Measurements from ENCODE around the gene NSUN5. TPM values are rescaled to one million over a fixed set of nuclear protein-coding genes. Genes with fewer than 3 reads are reported as not detected.

The NSUN5 gene
- total RNA-seq, 1 experiment from 2014 or later, result 73.4 TPM

DNA sequence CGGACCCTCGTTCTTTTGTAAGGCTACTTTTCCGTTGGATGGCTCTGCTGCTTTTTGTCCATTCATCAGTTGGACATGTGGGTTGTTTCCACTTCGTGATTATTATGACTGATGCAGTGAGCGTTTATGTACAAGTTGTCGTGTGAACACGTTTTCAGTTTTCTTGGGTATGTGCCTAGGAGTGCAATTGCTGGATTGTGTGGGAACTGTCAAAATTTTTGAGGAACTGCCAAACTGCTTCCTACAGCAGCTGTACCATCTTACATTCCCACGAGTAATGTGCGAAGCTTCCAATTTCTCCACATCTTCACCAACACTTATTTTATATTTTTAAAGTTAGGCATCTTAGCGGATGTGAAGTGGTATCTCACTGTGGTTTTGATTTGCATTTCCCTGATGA, 29.7 kb upstream of the NSUN5 start:
- no TSS peak for BruUV-seq (replicated peaks)

DNA sequence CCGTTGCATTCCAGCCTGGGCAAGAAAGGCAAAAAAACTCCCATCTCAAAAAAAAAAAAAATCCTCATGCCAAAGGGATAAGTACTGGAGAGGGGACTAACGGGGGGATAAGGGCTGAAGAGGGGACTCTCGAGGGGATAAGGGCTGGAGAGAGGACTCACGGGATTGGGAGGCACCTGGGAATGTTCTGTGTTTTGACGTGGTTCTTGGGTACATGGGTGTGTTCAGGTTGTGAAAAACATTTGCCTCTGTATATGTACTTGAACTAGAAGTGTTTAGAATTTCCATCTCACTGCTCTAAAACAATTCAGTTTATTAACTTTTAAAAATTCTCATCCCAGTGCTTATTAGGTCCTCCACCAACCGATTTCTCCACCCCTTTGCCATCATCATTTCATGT, 23.8 kb upstream of the NSUN5 start:
- no peaks in the 10 kb centered on the region for H3K4me1 Mint-ChIP-seq (ENCODE audit: low read depth, unreplicated experiment)
- H3K36me3 Mint-ChIP-seq (ENCODE audit: insufficient read depth, unreplicated experiment), result no peaks in the 10 kb centered on the region
- CTCF ChIA-PET, result interaction anchor here (0.5 kb wide), 1 partner anchor 94 kb away, joined by 3 read pairs; no protein-coding TSS in a partner anchor
- no TSS peak for BruUV-seq (replicated peaks)
- intact Hi-C loops (cut with micrococcal nuclease; ENCODE audit: unreplicated experiment), result no loop called here
- no peak for DNase-seq
- Histone ChIP-seq H3K27me3 (replicated peaks; ENCODE audit: control insufficient read depth, insufficient read depth, low read length) (no peaks in the 10 kb centered on the region), H3K9me3 (no peaks in the 10 kb centered on the region), H3K36me3 (ENCODE audit: control insufficient read depth, insufficient read depth, low read length) (no peaks in the 10 kb centered on the region), H3K4me3 (ENCODE audit: low read depth, low read length) (no peak overlapping the region), H3K4me1 (no peaks in the 10 kb centered on the region)
- H3K9me3 Mint-ChIP-seq (ENCODE audit: unreplicated experiment), result no peaks in the 10 kb centered on the region
- H3K27me3 Mint-ChIP-seq (ENCODE audit: insufficient read depth, unreplicated experiment), result no peaks in the 10 kb centered on the region
- TF ChIP-seq, protein P1, sequence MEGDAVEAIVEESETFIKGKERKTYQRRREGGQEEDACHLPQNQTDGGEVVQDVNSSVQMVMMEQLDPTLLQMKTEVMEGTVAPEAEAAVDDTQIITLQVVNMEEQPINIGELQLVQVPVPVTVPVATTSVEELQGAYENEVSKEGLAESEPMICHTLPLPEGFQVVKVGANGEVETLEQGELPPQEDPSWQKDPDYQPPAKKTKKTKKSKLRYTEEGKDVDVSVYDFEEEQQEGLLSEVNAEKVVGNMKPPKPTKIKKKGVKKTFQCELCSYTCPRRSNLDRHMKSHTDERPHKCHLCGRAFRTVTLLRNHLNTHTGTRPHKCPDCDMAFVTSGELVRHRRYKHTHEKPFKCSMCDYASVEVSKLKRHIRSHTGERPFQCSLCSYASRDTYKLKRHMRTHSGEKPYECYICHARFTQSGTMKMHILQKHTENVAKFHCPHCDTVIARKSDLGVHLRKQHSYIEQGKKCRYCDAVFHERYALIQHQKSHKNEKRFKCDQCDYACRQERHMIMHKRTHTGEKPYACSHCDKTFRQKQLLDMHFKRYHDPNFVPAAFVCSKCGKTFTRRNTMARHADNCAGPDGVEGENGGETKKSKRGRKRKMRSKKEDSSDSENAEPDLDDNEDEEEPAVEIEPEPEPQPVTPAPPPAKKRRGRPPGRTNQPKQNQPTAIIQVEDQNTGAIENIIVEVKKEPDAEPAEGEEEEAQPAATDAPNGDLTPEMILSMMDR (IDR thresholded peaks at IDR 0.05; ENCODE audit: insufficient read depth in 1 of 2, low read depth in 1 of 2, low read length in 1 of 2, severe bottlenecking in 1 of 2, unreplicated experiment in 1 of 2), result no peak
- POLR2A ChIA-PET, result no interaction called here
- no peak overlapping the region for H3K27ac Mint-ChIP-seq (ENCODE audit: unreplicated experiment)
- no peak overlapping the region for H3K4me3 Mint-ChIP-seq (ENCODE audit: unreplicated experiment)

More for the DNA sequence above, 29.7 kb upstream of the NSUN5 start:
- intact Hi-C loops (cut with micrococcal nuclease; ENCODE audit: unreplicated experiment), result no loop called here
- Histone ChIP-seq H3K27me3 (replicated peaks; ENCODE audit: control insufficient read depth, insufficient read depth, low read length) (no peaks in the 10 kb centered on the region), H3K4me1 (peaks cover 9% of the 10 kb centered on the region), H3K36me3 (ENCODE audit: control insufficient read depth, insufficient read depth, low read length) (no peaks in the 10 kb centered on the region; the same call in 1 of the 2 replicates), H3K9me3 (no peaks in the 10 kb centered on the region), H3K4me3 (ENCODE audit: low read depth, low read length) (no peak overlapping the region)
- POLR2A ChIA-PET, result no interaction called here
- Mint-ChIP-seq H3K36me3 (ENCODE audit: insufficient read depth, unreplicated experiment) (no peaks in the 10 kb centered on the region), H3K27me3 (ENCODE audit: insufficient read depth, unreplicated experiment) (no peaks in the 10 kb centered on the region), H3K4me3 (ENCODE audit: unreplicated experiment) (no peak overlapping the region), H3K4me1 (ENCODE audit: low read depth, unreplicated experiment) (peaks cover 8% of the 10 kb centered on the region), H3K27ac (ENCODE audit: unreplicated experiment) (no peak overlapping the region), H3K9me3 (ENCODE audit: unreplicated experiment) (no peaks in the 10 kb centered on the region)
- CTCF ChIA-PET, result no interaction called here
- TF ChIP-seq, protein P1 (IDR thresholded peaks at IDR 0.05; ENCODE audit: insufficient read depth in 1 of 2, low read depth in 1 of 2, low read length in 1 of 2, severe bottlenecking in 1 of 2, unreplicated experiment in 1 of 2), result no peak
- no peak for DNase-seq

DNA sequence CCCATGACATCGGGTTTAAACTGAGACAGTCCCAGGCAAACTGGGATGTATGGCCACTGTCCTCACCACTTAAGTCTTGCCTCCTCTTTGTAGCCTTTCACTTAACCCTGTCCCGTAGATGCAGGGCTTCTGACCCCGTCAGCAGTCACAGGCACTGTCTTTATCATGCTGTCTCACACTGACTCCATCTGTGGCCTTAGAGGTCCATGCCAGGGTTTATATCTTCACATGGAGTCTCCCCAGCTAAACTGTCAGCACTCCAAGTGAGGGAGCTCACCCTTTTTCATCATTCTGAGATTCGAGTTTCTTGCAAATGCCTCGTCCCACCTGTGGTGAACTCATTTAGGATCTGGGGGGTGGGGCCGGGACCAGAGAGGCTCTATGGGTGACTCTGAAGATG, 22.1 kb upstream of the NSUN5 start:
- H3K27me3 Mint-ChIP-seq (ENCODE audit: insufficient read depth, unreplicated experiment), result no peaks in the 10 kb centered on the region
- intact Hi-C loops (cut with micrococcal nuclease; ENCODE audit: unreplicated experiment), result no loop called here
- no peaks in the 10 kb centered on the region for H3K36me3 ChIP-seq (ENCODE audit: control insufficient read depth, insufficient read depth, low read length)
- H3K4me1 ChIP-seq, result no peaks in the 10 kb centered on the region
- TF ChIP-seq, protein P1 (IDR thresholded peaks at IDR 0.05; ENCODE audit: insufficient read depth in 1 of 2, low read depth in 1 of 2, low read length in 1 of 2, severe bottlenecking in 1 of 2, unreplicated experiment in 1 of 2), result no peak
- no peaks in the 10 kb centered on the region for H3K9me3 Mint-ChIP-seq (ENCODE audit: unreplicated experiment)
- no peak for DNase-seq
- no peak overlapping the region for H3K4me3 Mint-ChIP-seq (ENCODE audit: unreplicated experiment)
- H3K27ac Mint-ChIP-seq (ENCODE audit: unreplicated experiment), result no peak overlapping the region
- BruUV-seq (replicated peaks), result no TSS peak
- ChIA-PET CTCF (no interaction called here), POLR2A (no interaction called here)
- no peak overlapping the region for H3K4me3 ChIP-seq (ENCODE audit: low read depth, low read length)
- no peaks in the 10 kb centered on the region for H3K9me3 ChIP-seq
- no peaks in the 10 kb centered on the region for H3K4me1 Mint-ChIP-seq (ENCODE audit: low read depth, unreplicated experiment)
- no peaks in the 10 kb centered on the region for H3K27me3 ChIP-seq (replicated peaks; ENCODE audit: control insufficient read depth, insufficient read depth, low read length)
- no peaks in the 10 kb centered on the region for H3K36me3 Mint-ChIP-seq (ENCODE audit: insufficient read depth, unreplicated experiment)
